Measurements from ENCODE around the gene HMX3. TPM values are rescaled to one million over a fixed set of nuclear protein-coding genes. Genes with fewer than 3 reads are reported as not detected.

Gene HMX3
- total RNA-seq, 1 experiment from 2014 or later, result not detected

DNA sequence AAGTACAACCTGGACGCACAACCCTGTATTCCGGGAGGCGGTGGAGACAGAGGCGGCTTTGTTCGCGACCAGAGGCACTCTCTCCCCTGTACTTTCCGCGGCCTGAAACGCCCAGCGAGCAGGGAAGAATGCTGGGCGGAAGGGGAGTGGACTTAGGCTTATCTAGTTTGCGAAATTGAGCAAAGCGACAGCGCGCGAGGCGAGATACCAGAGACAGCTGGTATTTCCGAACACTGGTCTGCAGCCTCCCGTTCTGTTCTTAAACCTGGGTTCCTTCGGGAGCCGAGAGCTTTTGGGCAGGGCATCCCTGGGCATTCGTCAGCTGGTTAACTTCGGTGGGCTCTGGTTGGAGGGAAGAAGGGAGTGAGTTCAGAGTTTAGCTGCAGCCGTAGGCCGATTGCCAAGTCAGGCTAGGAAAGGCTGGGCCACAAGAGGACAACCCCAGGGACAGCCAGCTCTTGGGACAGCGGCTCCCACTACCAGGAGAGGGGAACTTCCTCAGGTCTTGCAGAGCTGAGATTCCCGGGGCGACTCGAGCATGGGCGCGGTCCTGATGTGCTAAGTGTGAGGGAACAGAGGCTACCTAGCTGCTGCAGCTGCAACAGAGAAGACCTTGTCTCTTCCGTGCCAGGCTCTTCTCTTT is 3.9 kb downstream of the HMX3 start:
- BruUV-seq (replicated peaks), result no TSS peak
- intact Hi-C loops (cut with micrococcal nuclease; ENCODE audit: unreplicated experiment), result loop anchor here (1.0 to 2.0 kb wide), 3 partner anchors 9 to 97 kb away; partner anchors contain the start of genes BUB3 and HMX2
- TF ChIP-seq CTCF (IDR thresholded peaks at IDR 0.05; ENCODE audit: insufficient read depth in 1 of 2, low read depth in 1 of 2, low read length in 1 of 2, severe bottlenecking in 1 of 2, unreplicated experiment in 1 of 2), result no peak
- peak overlapping the region; percentile 82 for H3K4me3 Mint-ChIP-seq (ENCODE audit: unreplicated experiment)
- H3K27me3 Mint-ChIP-seq (ENCODE audit: insufficient read depth, unreplicated experiment), result peaks cover 10% of the 10 kb centered on the region
- H3K9me3 Mint-ChIP-seq (ENCODE audit: unreplicated experiment), result no peaks in the 10 kb centered on the region
- POLR2A ChIA-PET, result interaction anchor here (0.8 to 1.0 kb wide), 2 partner anchors 11 to 15 kb away, joined by 3 read pairs; partner anchors contain the start of gene BUB3
- H3K36me3 ChIP-seq (ENCODE audit: control insufficient read depth, insufficient read depth, low read length), result no peaks in the 10 kb centered on the region
- CTCF ChIA-PET, result interaction anchor here (0.8 to 1.5 kb wide), 7 partner anchors 9 to 241 kb away, joined by 3 to 9 read pairs (median 5); partner anchors contain the start of gene BUB3
- H3K9me3 ChIP-seq, result no peaks in the 10 kb centered on the region
- H3K27me3 ChIP-seq (replicated peaks; ENCODE audit: control insufficient read depth, insufficient read depth, low read length), result peaks cover 6% of the 10 kb centered on the region
- H3K36me3 Mint-ChIP-seq (ENCODE audit: insufficient read depth, unreplicated experiment), result no peaks in the 10 kb centered on the region
- no peak overlapping the region for H3K27ac Mint-ChIP-seq (ENCODE audit: unreplicated experiment)
- H3K4me3 ChIP-seq (ENCODE audit: low read depth, low read length), result peak overlapping the region; percentile 24
- peaks cover 16% of the 10 kb centered on the region for H3K4me1 ChIP-seq
- DNase-seq, result peak; percentile 82 to 89
- H3K4me1 Mint-ChIP-seq (ENCODE audit: low read depth, unreplicated experiment), result peaks cover 7% of the 10 kb centered on the region

- Histone ChIP-seq H3K27me3 (replicated peaks; ENCODE audit: control insufficient read depth, insufficient read depth, low read length) (peaks cover 3% of the 10 kb centered on the region), H3K4me3 (ENCODE audit: low read depth, low read length) (peak overlapping the region; percentile 24), H3K4me1 (peaks cover 11% of the 10 kb centered on the region), H3K36me3 (ENCODE audit: control insufficient read depth, insufficient read depth, low read length) (no peaks in the 10 kb centered on the region), H3K9me3 (no peaks in the 10 kb centered on the region)
- BruUV-seq (replicated peaks), result no TSS peak
- Mint-ChIP-seq H3K4me1 (ENCODE audit: low read depth, unreplicated experiment) (peaks cover 7% of the 10 kb centered on the region), H3K27me3 (ENCODE audit: insufficient read depth, unreplicated experiment) (peaks cover 10% of the 10 kb centered on the region), H3K27ac (ENCODE audit: unreplicated experiment) (no peak overlapping the region), H3K36me3 (ENCODE audit: insufficient read depth, unreplicated experiment) (no peaks in the 10 kb centered on the region), H3K9me3 (ENCODE audit: unreplicated experiment) (no peaks in the 10 kb centered on the region), H3K4me3 (ENCODE audit: unreplicated experiment) (peak overlapping the region; percentile 82)
- intact Hi-C loops (cut with micrococcal nuclease; ENCODE audit: unreplicated experiment), result loop anchor here (1.0 kb wide), 1 partner anchor 8 kb away; the partner anchor contains the start of gene HMX2
- CTCF ChIA-PET, result interaction anchor here (0.8 to 1.5 kb wide), 7 partner anchors 8 to 240 kb away, joined by 3 to 9 read pairs (median 5); partner anchors contain the start of gene BUB3
- POLR2A ChIA-PET, result interaction anchor here (0.6 to 1.0 kb wide), 3 partner anchors 8 to 14 kb away, joined by 3 read pairs; partner anchors contain the start of gene BUB3
- peak in 1 of 2 experiments; percentile 35 for DNase-seq
- TF ChIP-seq CTCF (IDR thresholded peaks at IDR 0.05; ENCODE audit: insufficient read depth in 1 of 2, low read depth in 1 of 2, low read length in 1 of 2, severe bottlenecking in 1 of 2, unreplicated experiment in 1 of 2), result peak in 1 of 2 experiments; percentile 39
Measured at GRCh38 chr10:123140164-123140982, 4.6 kb downstream of the HMX3 start.

DNA sequence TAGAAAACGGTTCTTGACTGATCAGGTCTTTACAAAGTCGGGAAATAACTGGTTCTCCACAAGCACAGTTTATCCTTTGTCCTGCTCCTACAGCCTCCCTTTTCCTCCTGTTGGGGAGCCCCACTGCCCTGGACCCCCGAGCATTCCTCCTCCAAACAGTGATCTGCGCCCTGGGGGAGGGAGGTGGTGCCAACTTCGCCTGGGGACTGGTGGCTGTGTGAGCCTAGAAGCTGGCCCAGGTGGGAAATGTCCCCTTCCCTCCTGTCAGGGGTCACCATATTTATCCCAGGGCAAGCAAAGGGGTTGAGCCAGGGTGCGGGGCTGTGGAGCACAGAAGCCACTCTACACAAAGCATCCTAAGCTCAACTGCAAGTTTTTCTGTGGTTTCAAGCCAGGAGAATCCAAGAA is 5.2 kb downstream of the HMX3 start:
- Mint-ChIP-seq H3K4me3 (ENCODE audit: unreplicated experiment) (no peak overlapping the region), H3K27ac (ENCODE audit: unreplicated experiment) (no peak overlapping the region), H3K9me3 (ENCODE audit: unreplicated experiment) (no peaks in the 10 kb centered on the region), H3K4me1 (ENCODE audit: low read depth, unreplicated experiment) (peaks cover 7% of the 10 kb centered on the region), H3K27me3 (ENCODE audit: insufficient read depth, unreplicated experiment) (peaks cover 10% of the 10 kb centered on the region), H3K36me3 (ENCODE audit: insufficient read depth, unreplicated experiment) (no peaks in the 10 kb centered on the region)
- intact Hi-C loops (cut with micrococcal nuclease; ENCODE audit: unreplicated experiment), result loop anchor here (1.0 kb wide), 1 partner anchor 7 kb away; the partner anchor contains the start of gene HMX2
- CTCF ChIA-PET, result no interaction called here
- H3K36me3 ChIP-seq (ENCODE audit: control insufficient read depth, insufficient read depth, low read length), result no peaks in the 10 kb centered on the region
- DNase-seq, result no peak
- no peak overlapping the region for H3K4me3 ChIP-seq (ENCODE audit: low read depth, low read length)
- POLR2A ChIA-PET, result no interaction called here
- H3K9me3 ChIP-seq, result no peaks in the 10 kb centered on the region
- H3K4me1 ChIP-seq, result peaks cover 8% of the 10 kb centered on the region
- BruUV-seq (replicated peaks), result no TSS peak
- H3K27me3 ChIP-seq (replicated peaks; ENCODE audit: control insufficient read depth, insufficient read depth, low read length), result peaks cover 2% of the 10 kb centered on the region
- TF ChIP-seq CTCF (IDR thresholded peaks at IDR 0.05; ENCODE audit: insufficient read depth in 1 of 2, low read depth in 1 of 2, low read length in 1 of 2, severe bottlenecking in 1 of 2, unreplicated experiment in 1 of 2), result no peak
